Fibroblast of the aortic adventitia (primary cell): ENCODE results near the gene C1orf35. TPM values are rescaled to one million over a fixed set of nuclear protein-coding genes. Genes with fewer than 3 reads are reported as not detected.

ENCODE experiments used
- DNase-seq: peaks from one replicate; pipeline ENCODE4 v3.0.0-alpha.2; 2010; ENCODE audit warnings: low read depth
- H3K4me3 ChIP-seq: 2 replicates; pipeline ENCODE4 v1.5.1; 2011; ENCODE audit warnings: low read depth, mild to moderate bottlenecking, control low read depth, low read length, moderate library complexity
- total RNA-seq: library from RNA; depleted of rRNA; stranded (reverse); fragments of >200 nt; gene quantifications from 2 replicates; pipeline ENCODE4 v1.2.3, GENCODE V29; 2012; ENCODE audit warnings: low replicate concordance
- TF ChIP-seq, protein P1 (sequence below): IDR thresholded peaks from 2 replicates; pipeline ENCODE4 v1.5.1; 2011; ENCODE audit warnings: mild to moderate bottlenecking, low read length, control low read depth, inconsistent platforms; ENCODE audit not compliant: insufficient read depth

The C1orf35 gene
- total RNA-seq, 1 donor, result 5.9 TPM

DNA sequence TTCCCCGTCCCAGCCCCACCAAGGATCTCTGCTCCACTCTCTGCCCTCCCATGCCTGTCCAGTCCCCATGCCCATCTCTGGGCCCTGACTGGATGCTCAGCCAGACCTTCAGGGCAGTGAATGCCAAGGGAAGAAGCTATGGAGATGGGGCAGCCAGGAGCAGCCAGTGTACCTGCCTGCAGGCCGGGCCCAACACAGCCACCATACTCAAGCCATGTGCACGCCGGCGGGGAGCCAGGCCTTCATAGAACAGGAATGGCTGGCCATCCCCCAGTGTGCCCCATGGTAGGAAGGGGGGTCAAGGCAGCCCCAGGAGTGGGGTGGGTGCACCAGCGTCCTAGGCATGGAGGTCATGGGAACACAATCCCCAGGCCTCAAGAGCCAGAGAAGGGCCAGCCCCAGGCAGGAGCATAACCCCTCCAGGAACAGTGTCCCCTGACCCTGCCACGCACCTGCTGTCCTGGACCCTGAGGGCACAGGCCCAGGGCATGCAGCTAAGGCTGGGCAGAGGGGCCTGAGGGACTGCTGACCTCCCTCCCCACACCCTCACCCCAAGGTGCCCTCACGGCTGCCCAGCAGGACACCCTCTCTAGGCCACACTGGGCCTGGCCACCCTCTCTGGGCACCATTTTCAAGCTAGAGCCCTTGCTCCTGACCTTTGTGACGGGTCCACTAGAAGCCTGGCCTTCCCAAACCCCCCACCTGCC, 40.9 kb downstream of the C1orf35 start:
- no peak for DNase-seq
- TF ChIP-seq, protein P1, sequence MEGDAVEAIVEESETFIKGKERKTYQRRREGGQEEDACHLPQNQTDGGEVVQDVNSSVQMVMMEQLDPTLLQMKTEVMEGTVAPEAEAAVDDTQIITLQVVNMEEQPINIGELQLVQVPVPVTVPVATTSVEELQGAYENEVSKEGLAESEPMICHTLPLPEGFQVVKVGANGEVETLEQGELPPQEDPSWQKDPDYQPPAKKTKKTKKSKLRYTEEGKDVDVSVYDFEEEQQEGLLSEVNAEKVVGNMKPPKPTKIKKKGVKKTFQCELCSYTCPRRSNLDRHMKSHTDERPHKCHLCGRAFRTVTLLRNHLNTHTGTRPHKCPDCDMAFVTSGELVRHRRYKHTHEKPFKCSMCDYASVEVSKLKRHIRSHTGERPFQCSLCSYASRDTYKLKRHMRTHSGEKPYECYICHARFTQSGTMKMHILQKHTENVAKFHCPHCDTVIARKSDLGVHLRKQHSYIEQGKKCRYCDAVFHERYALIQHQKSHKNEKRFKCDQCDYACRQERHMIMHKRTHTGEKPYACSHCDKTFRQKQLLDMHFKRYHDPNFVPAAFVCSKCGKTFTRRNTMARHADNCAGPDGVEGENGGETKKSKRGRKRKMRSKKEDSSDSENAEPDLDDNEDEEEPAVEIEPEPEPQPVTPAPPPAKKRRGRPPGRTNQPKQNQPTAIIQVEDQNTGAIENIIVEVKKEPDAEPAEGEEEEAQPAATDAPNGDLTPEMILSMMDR, result no peak
- no peak overlapping the region for H3K4me3 ChIP-seq

DNA sequence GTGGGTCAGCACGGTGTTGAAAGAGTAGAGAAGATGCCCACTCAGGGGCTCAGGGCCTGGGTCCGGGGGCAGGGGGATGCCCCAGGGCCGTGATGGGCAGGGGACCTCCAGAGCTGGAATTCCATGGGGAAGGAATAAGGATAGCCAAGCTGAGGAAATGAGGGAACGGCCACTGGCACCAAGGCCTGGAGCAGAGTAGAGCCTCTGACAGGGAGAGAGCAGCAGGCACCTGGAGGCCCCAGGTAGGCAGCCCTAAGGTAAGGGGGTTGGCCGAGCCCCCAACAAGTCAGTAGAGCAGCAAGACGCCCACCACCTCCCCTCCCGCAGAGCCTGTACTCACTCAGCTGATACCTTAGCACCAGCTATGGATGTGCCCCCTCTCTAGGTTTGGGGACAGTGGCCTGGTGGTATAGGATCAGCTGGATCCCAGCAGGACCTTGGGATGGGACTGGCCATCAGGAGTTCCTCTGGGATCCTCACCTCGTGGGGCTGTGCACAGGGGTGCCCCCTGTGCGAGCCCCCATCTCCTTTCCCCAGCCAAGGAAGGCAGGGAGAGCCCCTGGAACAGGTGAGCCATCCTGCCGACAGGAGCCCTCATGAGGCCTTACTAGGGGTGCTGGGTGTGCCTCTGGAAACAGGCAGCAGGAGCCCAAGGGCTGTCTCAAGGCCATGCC, 41.6 kb downstream of the C1orf35 start:
- H3K4me3 ChIP-seq, result no peak overlapping the region
- DNase-seq, result no peak
- TF ChIP-seq, protein P1, result no peak

DNA sequence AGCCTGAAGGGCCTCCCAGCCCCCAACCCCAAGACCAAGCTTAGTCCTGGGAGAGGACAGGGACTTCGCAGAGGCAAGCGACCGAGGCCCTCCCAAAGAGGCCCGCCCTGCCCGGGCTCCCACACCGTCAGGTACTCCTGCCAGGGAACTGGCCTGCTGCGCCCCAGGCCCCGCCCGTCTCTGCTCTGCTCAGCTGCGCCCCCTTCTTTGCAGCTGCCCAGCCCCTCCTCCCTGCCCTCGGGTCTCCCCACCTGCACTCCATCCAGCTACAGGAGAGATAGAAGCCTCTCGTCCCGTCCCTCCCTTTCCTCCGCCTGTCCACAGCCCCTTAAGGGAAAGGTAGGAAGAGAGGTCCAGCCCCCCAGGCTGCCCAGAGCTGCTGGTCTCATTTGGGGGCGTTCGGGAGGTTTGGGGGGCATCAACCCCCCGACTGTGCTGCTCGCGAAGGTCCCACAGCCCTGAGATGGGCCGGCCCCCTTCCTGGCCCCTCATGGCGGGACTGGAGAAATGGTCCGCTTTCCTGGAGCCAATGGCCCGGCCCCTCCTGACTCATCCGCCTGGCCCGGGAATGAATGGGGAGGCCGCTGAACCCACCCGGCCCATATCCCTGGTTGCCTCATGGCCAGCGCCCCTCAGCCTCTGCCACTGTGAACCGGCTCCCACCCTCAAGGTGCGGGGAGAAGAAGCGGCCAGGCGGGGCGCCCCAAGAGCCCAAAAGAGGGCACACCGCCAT, 42.5 kb downstream of the C1orf35 start:
- peak; percentile 16 for DNase-seq
- H3K4me3 ChIP-seq, result no peak overlapping the region
- TF ChIP-seq, protein P1, result no peak

DNA sequence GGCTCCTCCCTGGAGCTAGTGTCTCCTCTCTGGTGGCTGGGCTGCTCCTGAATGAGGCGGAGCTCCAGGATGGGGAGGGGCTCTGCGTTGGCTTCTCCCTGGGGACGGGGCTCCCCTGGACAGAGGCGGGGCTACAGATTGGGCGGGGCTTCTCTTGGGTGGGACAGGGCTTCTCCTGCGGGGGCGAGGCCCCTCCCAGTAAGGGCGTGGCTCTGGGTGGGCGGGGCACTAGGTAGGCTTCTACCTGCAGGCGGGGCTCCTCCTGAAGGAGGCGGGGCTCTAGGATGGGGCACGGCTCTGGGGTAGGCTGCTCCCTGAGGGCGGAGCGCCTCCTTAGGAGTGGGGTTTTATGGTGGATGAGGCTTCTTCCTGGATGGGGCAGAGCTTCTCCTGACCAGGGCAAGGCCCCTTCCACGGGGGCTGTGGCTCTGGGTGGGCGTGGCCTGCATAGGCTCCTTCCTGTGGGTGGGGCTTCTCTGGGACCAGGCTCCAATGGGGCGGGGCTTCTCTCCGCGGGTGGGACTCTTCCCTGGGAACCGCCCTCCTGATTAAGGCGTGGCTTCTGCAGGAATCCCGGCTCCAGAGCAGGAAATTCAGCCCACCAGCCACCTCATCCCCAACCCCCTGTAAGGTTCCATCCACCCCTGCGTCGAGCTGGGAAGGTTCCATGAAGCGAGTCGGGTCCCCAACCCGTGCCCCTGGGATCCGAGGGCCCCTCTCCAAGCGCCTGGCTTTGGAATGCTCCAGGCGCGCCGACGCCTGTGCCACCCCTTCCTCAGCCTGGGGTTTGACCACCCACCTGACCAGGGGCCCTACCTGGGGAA, 43.3 kb downstream of the C1orf35 start:
- DNase-seq, result peak; percentile 13
- H3K4me3 ChIP-seq, result no peak overlapping the region
- TF ChIP-seq, protein P1, result no peak

DNA sequence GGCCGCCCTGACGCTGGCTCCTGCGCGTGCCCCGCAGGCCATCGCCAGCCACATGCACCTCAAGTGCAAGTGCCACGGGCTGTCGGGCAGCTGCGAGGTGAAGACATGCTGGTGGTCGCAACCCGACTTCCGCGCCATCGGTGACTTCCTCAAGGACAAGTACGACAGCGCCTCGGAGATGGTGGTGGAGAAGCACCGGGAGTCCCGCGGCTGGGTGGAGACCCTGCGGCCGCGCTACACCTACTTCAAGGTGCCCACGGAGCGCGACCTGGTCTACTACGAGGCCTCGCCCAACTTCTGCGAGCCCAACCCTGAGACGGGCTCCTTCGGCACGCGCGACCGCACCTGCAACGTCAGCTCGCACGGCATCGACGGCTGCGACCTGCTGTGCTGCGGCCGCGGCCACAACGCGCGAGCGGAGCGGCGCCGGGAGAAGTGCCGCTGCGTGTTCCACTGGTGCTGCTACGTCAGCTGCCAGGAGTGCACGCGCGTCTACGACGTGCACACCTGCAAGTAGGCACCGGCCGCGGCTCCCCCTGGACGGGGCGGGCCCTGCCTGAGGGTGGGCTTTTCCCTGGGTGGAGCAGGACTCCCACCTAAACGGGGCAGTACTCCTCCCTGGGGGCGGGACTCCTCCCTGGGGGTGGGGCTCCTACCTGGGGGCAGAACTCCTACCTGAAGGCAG, 44.0 kb downstream of the C1orf35 start:
- no peak overlapping the region for H3K4me3 ChIP-seq
- DNase-seq, result no peak
- TF ChIP-seq, protein P1, result no peak
